ENCODE measurements around the gene LHFPL2.

LHFPL2 gene

GRCh38 chr5:78561261-78561660 is 87.3 kb downstream of the LHFPL2 start:
- H4K20me1 ChIP-seq (ENCODE audit: control insufficient read depth, insufficient read depth, low read depth, low read length) = no peaks in the 10 kb centered on the region
- no peak overlapping the region for H3K27ac ChIP-seq (ENCODE audit: low read depth, low read length)
- TF ChIP-seq EZH2phosphoT487 (IDR thresholded peaks at IDR 0.05; ENCODE audit: borderline replicate concordance, low read length) (no peak), CTCF (IDR thresholded peaks at IDR 0.05; ENCODE audit: low read depth, low read length, poor library complexity, severe bottlenecking) (no peak)
- 0 out of 2 replicates have a peak, but pooled peaks cover 3% of the 10 kb centered on the region for H3K9me3 ChIP-seq (ENCODE audit: control insufficient read depth, insufficient read depth, low read length)
- H3K27me3 ChIP-seq (ENCODE audit: control insufficient read depth, low read length) = no peaks in the 10 kb centered on the region
- no peak overlapping the region for H3K4me2 ChIP-seq (ENCODE audit: low read length)
- no peaks in the 10 kb centered on the region for H3K4me1 ChIP-seq (ENCODE audit: control insufficient read depth, low read length)
- no peaks in the 10 kb centered on the region for H3K79me2 ChIP-seq (ENCODE audit: control insufficient read depth, low read length)
- H3K4me3 ChIP-seq (ENCODE audit: low read length) = no peak overlapping the region
- H3F3A ChIP-seq (ENCODE audit: control insufficient read depth, insufficient read depth) = no peaks in the 10 kb centered on the region
- no peaks in the 10 kb centered on the region for H3K9me2 ChIP-seq (replicated peaks; ENCODE audit: control insufficient read depth, low read length)
- H3K36me3 ChIP-seq (ENCODE audit: control insufficient read depth, low read length) = no peaks in the 10 kb centered on the region

- H3K36me3 ChIP-seq (ENCODE audit: control insufficient read depth, low read length) = no peaks in the 10 kb centered on the region
- no peaks in the 10 kb centered on the region for H3F3A ChIP-seq (ENCODE audit: control insufficient read depth, insufficient read depth)
- H3K9me3 ChIP-seq (ENCODE audit: control insufficient read depth, insufficient read depth, low read length) = no peaks in the 10 kb centered on the region
- no peak for TF ChIP-seq EZH2phosphoT487 (IDR thresholded peaks at IDR 0.05; ENCODE audit: borderline replicate concordance, low read length)
- TF ChIP-seq CTCF (IDR thresholded peaks at IDR 0.05; ENCODE audit: low read depth, low read length, poor library complexity, severe bottlenecking) = no peak
- H4K20me1 ChIP-seq (ENCODE audit: control insufficient read depth, insufficient read depth, low read depth, low read length) = no peaks in the 10 kb centered on the region
- no peak overlapping the region for H3K4me2 ChIP-seq (ENCODE audit: low read length)
- H3K4me1 ChIP-seq (ENCODE audit: control insufficient read depth, low read length) = no peaks in the 10 kb centered on the region
- no peak overlapping the region for H3K4me3 ChIP-seq (ENCODE audit: low read length)
- no peaks in the 10 kb centered on the region for H3K27me3 ChIP-seq (ENCODE audit: control insufficient read depth, low read length)
- no peak overlapping the region for H3K27ac ChIP-seq (ENCODE audit: low read depth, low read length)
- H3K9me2 ChIP-seq (replicated peaks; ENCODE audit: control insufficient read depth, low read length) = no peaks in the 10 kb centered on the region
- no peaks in the 10 kb centered on the region for H3K79me2 ChIP-seq (ENCODE audit: control insufficient read depth, low read length)
Measured at GRCh38 chr5:78560000-78560855, 88.3 kb downstream of the LHFPL2 start.

GRCh38 chr5:78557601-78558000 is 91.0 kb downstream of the LHFPL2 start:
- Histone ChIP-seq H3K4me1 (ENCODE audit: control insufficient read depth, low read length) (no peaks in the 10 kb centered on the region), H3K27ac (ENCODE audit: low read depth, low read length) (no peak overlapping the region), H4K20me1 (ENCODE audit: control insufficient read depth, insufficient read depth, low read depth, low read length) (no peaks in the 10 kb centered on the region), H3K9me3 (ENCODE audit: control insufficient read depth, insufficient read depth, low read length) (no peaks in the 10 kb centered on the region), H3F3A (ENCODE audit: control insufficient read depth, insufficient read depth) (no peaks in the 10 kb centered on the region), H3K79me2 (ENCODE audit: control insufficient read depth, low read length) (no peaks in the 10 kb centered on the region), H3K36me3 (ENCODE audit: control insufficient read depth, low read length) (no peaks in the 10 kb centered on the region), H3K4me2 (ENCODE audit: low read length) (no peak overlapping the region), H3K27me3 (ENCODE audit: control insufficient read depth, low read length) (no peaks in the 10 kb centered on the region), H3K4me3 (ENCODE audit: low read length) (no peak overlapping the region), H3K9me2 (replicated peaks; ENCODE audit: control insufficient read depth, low read length) (no peaks in the 10 kb centered on the region)
- TF ChIP-seq CTCF (IDR thresholded peaks at IDR 0.05; ENCODE audit: low read depth, low read length, poor library complexity, severe bottlenecking) (no peak), EZH2phosphoT487 (IDR thresholded peaks at IDR 0.05; ENCODE audit: borderline replicate concordance, low read length) (no peak)
